GM19099 (cell line): ENCODE measurements around the gene FAM120A.
A peak's percentile ranks its signal among the peaks of the same experiment; 100 is the strongest.

Experiments used
- POLR2A ChIP-seq: IDR thresholded peaks from 3 replicates; pipeline ENCODE4 v1.6.1; 2011; ENCODE audit warnings: low read depth; ENCODE audit not compliant: insufficient read length; ENCODE audit errors: extremely low read depth

FAM120A gene

GRCh38 chr9:93573516-93573828 lies 122.0 kb downstream of the FAM120A start:
- no peak for TF ChIP-seq POLR2A

DNA sequence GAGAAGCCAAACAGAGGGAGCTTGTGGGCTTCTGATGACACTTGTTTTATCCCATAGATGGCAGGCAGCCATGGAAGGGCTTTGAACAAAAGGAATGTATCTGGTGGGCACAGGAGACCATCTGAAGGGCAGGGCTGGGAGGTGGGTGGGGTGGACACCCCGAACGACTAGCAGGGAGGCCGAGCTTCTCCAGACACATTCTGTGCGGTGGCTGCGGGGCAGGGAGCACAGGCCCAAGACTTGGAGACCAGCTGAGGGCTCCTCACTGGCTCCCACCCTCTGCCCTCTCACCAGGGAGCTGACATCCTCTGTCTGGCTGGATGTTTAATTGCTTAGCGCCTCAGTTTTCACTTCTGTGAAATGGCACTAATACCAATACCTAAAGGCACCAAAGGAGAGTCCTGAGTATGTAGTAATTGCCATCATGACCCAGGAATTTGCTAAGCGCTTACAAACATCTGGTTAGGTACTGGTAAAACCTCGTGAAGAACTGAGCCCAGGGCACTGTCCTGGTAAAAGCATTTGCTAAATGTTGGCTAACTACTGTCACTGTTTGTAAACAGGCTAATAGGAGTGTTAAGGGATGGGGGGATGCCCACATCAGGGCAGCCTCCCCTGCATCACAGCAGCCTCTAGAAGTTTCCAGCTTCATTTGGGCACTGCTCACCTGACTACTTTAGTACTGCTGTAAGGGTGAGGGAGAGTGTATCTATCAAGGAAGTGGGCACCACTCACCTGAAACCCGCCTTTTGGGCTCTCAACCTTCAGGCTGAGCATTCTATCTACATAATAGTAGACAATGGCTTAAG lies 122.8 kb downstream of the FAM120A start:
- TF ChIP-seq POLR2A = no peak

GRCh38 chr9:93574900-93575795 lies 123.7 kb downstream of the FAM120A start:
- TF ChIP-seq POLR2A = no peak

DNA sequence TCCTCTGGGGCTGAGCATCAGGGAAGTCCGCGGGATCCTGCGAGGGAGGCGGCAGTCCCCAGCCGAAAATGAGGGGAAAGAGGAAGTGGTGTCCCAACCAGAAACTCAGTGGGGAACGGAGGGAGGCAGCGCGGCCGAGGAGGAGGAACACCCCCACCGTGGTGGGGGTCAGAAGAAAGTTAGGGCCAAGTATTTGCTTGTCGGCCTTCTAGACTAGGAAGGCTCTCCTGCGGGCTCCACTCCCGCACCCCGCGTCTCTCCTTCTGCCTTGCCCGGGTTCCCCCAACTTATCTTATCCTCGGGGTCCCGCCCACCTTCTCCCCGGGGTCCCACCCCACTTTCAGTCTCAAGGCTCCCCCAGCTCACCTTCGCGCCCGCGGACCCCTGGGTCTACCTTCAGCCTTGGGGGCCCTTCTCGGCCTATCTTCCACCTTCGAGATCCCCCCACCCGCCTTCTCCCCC lies 124.3 kb downstream of the FAM120A start:
- TF ChIP-seq POLR2A = peak; percentile 66

DNA sequence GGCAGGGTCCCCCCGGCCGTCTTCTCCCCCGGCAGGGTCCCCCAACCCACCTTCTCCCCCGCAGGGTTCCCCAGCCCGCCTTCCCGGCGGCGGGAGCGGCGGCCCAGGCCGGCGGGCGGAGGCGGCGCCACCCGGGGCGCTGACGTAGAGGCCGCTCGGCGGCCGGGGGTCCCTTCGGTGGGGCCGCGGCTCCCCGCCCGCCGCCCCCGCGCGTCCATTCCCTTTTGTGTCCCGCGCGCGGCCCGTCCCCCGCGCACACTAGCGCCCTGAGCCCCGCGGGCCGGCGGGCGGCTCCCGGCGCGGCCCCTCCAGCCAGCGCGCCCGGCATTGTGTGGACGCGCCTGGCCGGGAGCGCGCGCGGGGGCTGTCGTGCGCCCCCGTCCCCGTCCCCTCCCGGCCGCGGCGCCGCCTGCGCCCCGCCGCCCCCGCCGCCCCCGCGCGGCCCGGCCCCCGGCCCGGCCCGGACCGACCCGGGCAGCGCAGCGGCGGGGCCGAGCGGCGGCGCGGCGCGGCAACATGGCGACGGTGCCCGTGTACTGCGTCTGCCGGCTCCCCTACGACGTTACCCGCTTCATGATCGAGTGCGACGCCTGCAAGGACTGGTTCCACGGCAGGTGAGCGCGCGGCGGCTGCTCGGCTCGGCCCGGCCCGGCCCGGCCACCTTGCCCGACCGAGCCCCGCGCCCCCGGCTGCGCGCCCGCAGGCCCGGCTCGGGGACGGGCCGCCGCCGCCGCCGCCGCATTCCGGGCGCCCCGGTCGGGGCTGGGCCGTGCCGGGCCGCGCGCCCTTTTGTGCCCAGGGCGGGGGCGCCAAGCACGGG lies 125.0 kb downstream of the FAM120A start, which contains the start of gene PHF2:
Gene PHF2 (plus strand): TSS at position 327 of the 820 bp plus-strand sequence. CDS start 190 bp downstream, at position 517.
- TF ChIP-seq POLR2A = peak; percentile 22

- no peak for TF ChIP-seq POLR2A
Observed at GRCh38 chr9:93577078-93577974, 125.8 kb downstream of the FAM120A start.

- no peak for TF ChIP-seq POLR2A
Observed at GRCh38 chr9:93577975-93578682, 126.6 kb downstream of the FAM120A start.

GRCh38 chr9:93578844-93579243 lies 127.4 kb downstream of the FAM120A start:
- TF ChIP-seq POLR2A = no peak

DNA sequence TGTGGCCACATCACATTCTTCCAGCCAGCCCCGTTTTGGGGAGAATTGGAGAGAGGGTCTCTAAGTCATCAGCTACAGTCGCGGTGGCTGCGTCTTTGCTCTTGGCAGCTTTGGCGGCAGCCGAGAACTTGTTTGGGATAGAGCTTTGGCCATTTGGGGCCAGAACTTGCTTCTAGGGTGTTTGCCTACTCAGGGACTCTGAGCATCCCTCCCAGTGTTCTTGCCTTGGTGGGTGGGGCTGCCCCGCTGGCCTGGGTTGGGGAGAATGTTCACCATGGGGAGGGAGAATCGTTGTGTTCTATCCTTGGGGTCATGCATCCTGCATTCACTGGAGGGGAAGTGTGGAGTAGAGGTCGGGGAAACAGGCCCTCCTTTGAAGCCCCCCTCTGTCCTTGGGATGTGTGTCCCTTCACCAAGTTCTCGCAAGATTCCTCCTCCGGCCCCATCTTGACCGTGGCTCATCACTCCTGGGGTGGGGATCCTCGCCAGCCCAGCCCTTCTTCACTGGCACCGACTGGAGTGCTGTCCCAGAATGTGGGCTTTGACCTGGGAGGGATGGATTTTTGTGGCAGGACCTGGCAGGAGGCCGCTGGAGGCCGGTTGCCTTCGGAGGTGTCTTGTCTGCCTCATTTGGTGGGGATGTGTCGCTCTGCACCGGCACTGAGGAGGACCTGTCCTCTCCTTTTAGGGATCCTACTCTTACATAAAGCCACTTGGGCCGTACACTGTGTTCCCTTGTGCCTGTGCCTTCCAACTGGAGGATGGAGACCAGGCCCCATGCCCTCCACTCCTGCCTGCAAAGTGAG lies 128.4 kb downstream of the FAM120A start:
- TF ChIP-seq POLR2A = no peak

DNA sequence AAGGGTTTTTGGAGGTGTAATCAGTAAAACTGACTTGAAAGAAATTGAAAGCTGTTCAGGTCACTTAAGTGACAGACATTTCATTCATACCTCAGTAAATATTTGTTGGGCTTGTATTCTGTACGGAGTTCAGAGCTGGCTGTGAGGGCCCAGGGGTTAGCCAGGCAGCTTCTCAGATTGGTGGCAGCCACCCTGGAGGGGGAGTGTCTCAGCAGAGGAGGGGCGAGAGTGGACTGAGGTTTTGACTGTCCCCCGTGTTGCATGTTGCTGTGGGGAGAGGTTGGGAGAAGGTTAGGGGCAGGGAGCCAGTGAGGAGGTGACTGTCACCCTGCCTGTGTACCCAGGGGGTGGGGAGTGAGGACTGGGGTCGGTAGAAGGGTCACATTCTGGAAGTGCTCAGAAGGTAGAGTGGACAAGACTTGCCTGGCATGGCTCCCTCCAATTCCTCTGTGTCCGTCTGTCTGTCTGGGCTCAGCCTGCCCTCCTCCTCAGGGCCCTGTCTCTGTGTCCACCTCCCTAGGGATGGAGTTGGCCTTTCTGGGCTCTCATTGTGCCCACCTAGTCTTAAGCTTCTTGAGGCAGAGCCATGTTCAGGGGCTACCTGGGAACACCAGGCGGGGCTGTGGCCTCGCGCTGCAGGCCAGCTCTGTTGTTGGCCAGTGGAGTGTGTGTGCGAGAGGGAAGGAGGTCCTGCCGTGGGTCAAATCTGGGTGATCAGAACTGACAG lies 129.3 kb downstream of the FAM120A start:
- TF ChIP-seq POLR2A = no peak

- no peak for TF ChIP-seq POLR2A
Observed at GRCh38 chr9:93582115-93582514, 130.6 kb downstream of the FAM120A start.

GRCh38 chr9:93582550-93582949 lies 131.1 kb downstream of the FAM120A start:
- no peak for TF ChIP-seq POLR2A
